Upper lobe of left lung (tissue), 4 donors: Measurements from ENCODE around the gene STK38.

Source experiments
- CTCF ChIP-seq, 6 experiments: fragments of 450-650 bp in 4 of 6; fragments of 200-600 bp in 2 of 6; sonication (generic) in 2 of 6; IDR thresholded peaks; one replicate each; pipeline ENCODE4 v1.5.1; 2016 to 2019; ENCODE audit warnings: antibody characterized with exemption in 6 of 6
- EP300 ChIP-seq, 4 donors: sonication (generic); formaldehyde crosslinking; IDR thresholded peaks; one replicate each; pipeline ENCODE4 v1.5.1; 2017; ENCODE audit warnings: antibody characterized with exemption in 4 of 4, control low read depth in 2 of 4
- POLR2A ChIP-seq, 4 donors: fragments of 450-650 bp; IDR thresholded peaks; one replicate each; pipeline ENCODE4 v1.5.1; 2016 to 2017; ENCODE audit warnings: antibody characterized with exemption in 4 of 4, mild to moderate bottlenecking in 2 of 4
- POLR2AphosphoS5 ChIP-seq, 2 donors: sonication (generic); formaldehyde crosslinking; IDR thresholded peaks; one replicate each; pipeline ENCODE4 v1.5.1; 2017; ENCODE audit warnings: antibody characterized with exemption in 2 of 2

- TF ChIP-seq EP300 (IDR thresholded peaks at IDR 0.05) (no peak), POLR2A (IDR thresholded peaks at IDR 0.05) (no peak), CTCF (IDR thresholded peaks at IDR 0.05) (no peak), POLR2AphosphoS5 (IDR thresholded peaks at IDR 0.05) (no peak)
These were observed 36.9 kb downstream of the STK38 start for GRCh38 chr6:36510365-36510764.
